Astrocyte (in vitro differentiated cells and primary cell): ENCODE data around the gene WDR41.

ENCODE experiments used
- CTCF ChIP-seq: IDR thresholded peaks from 2 replicates; pipeline ENCODE4 v1.5.1; 2011; ENCODE audit warnings: low read depth, mild to moderate bottlenecking, inconsistent platforms, low read length, moderate library complexity; ENCODE audit not compliant: insufficient read depth
- EZH2 ChIP-seq: IDR thresholded peaks from 2 replicates; pipeline ENCODE4 v1.6.1; 2012; ENCODE audit warnings: mild to moderate bottlenecking, low read length, inconsistent platforms; ENCODE audit not compliant: insufficient read depth

GRCh38 chr5:77431719-77432118 is 60.4 kb downstream of the WDR41 start:
- TF ChIP-seq CTCF: no peak
- no peak for TF ChIP-seq EZH2
